GM18873 (cell line): ENCODE data around the gene TNFRSF8.

ENCODE experiments used
- ATAC-seq: cut with Tn5 transposase; IDR thresholded peaks from one replicate; pipeline ENCODE4 v1.9.1; 2021; ENCODE audit warnings: mild to moderate bottlenecking, moderate library complexity, moderate number of reproducible peaks; ENCODE audit not compliant: unreplicated experiment, low FRiP score

Gene TNFRSF8

GRCh38 chr1:12152113-12152891 is 89.2 kb downstream of the TNFRSF8 start:
- peak; percentile 61 for ATAC-seq

- no peak for ATAC-seq
These were observed 90.2 kb downstream of the TNFRSF8 start for GRCh38 chr1:12153181-12153785.

DNA sequence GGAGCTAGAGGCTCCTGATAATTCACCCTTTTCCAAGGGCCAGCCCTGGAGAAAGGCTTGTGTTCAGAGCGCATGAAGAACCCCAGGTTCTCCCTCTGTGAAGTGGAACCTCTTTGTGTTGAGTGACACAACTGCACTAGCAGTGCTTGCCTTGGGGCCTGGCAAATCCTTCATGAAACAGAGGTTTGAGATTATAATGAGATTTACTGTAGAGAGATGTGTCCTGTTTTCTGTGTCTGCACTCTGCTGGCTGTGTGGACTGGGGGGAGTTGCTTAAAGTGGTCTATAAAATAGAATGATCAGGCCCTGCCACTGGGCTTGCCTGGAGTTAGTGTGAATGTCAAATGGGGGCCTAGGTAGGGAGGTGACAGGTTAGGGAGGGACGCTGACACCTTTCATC is 92.2 kb downstream of the TNFRSF8 start:
- ATAC-seq: no peak

GRCh38 chr1:12157366-12158231 is 94.5 kb downstream of the TNFRSF8 start:
- ATAC-seq: no peak

- no peak for ATAC-seq
These were observed 95.4 kb downstream of the TNFRSF8 start for GRCh38 chr1:12158357-12159092.

GRCh38 chr1:12159816-12160215 is 96.7 kb downstream of the TNFRSF8 start:
- ATAC-seq: no peak

DNA sequence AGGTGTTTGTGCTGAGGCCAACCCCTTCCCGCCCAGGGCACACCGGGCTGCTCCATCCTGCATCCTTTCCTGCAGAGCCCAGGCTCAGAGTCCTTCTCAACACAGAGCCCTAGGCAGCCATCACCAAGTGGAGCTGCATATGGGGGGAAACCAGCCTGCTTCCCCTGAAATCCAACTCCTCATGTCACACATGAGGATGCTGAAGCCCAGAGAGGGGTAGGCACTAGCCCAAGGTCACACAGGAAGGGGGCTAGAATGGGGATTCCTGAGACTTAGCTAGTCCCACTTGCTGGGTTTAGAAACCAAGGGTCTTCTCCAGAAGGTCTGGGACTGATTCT is 98.2 kb downstream of the TNFRSF8 start:
- ATAC-seq: no peak

GRCh38 chr1:12161662-12162458 is 98.8 kb downstream of the TNFRSF8 start:
- ATAC-seq: peak; percentile 78

DNA sequence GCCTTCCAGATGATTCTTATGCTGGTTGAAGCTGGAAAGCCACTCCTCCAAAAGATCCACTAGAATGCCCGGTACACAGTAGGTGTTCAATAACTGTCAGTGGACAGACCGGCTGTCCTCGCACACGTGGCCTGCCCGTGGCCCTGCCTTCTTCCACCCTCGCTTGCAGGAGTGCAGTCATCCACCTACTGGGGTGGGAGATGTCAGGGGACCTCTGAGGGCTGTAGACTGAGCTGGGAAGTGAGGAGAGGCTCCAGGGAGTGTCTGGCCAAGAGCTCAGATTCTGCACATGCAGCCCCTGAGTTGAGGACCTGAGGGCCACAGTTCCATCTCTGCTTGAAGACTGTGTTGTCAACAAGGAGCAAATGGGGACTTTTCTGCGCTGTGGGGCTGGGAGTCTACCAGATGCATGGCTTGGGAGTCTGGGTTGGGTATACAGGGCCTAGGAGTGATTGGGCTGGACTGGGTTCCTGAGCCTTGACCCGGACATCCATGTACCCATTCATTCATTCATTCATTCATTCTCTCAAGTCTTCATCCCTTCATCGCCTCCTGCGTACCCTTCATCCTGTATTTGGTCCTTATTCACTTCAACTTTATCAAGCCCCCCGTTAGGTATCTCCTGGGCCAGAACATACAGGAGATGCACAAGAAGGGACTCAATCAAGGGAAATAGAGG is 99.5 kb downstream of the TNFRSF8 start:
- ATAC-seq: no peak

DNA sequence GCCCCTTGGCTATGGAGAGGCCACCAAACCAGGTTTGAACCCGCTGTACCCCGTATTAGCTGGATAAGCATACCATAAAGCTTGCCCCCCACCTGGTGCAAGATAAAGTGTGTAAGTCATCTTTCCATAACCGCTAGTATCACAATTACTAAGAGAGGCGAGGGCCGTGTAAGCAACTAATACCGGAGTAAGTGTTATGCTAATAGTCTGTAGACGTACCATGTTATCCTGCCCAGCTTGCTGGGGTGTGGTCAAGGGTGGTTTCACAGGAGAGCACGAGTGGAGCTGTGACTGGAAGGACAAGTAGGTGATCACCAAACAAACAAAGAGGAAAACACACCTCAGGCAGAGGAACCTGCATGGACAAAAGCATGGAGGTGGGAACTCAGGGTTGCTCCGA is 100.1 kb downstream of the TNFRSF8 start:
- ATAC-seq: no peak

- no peak for ATAC-seq
These were observed 101.1 kb downstream of the TNFRSF8 start for GRCh38 chr1:12164210-12164609.

DNA sequence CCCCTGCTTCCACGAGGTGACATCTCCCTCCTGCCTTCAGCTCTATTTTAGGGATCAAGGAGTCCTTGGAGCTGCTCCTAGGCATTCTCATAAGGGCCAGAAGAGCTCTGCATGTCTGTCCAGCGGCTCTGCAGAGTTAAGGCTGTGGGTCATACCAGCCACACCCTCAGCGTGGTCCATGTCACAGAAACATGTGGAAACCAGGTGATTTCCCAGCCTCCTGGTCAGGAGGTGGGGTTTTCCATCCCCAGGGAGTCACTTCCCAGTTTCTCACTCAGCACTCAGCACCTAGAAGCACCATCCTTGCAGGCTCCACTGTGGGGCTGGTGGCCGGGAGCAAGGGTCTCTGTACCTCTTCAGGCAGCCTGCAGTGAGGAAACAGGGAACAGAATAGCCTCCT is 102.2 kb downstream of the TNFRSF8 start:
- no peak for ATAC-seq

DNA sequence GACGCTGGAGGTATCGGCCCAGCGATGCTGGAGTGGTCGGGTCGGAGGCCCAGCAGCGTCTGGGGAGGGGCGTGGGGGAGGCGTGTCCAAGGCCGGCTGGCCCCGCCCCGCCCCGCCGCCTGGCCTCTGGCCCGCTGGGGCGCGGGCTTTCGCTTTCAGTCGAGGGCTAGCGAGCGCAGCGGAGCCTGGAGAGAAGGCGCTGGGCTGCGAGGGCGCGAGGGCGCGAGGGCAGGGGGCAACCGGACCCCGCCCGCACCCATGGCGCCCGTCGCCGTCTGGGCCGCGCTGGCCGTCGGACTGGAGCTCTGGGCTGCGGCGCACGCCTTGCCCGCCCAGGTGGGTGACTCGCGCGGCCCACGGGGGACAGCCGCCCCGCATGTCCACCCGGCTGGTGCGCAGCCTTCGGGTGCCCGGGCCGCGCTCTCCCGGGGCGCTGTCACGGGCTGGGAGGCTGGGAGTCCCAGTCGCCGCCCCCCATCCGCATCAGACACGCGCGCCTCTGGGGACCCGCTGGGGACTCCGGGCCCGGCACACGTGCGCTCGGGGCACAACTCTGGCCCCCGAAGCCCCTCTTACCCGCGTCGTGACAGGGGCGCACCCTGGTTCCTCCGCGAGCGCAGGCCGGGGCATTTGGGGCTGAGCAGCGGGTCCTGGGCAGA is 103.9 kb downstream of the TNFRSF8 start, which contains the start of gene TNFRSF1B:
Gene TNFRSF1B (plus strand): TSS at position 158 of the 659 bp plus-strand sequence. CDS start 101 bp downstream, at position 259.
- no peak for ATAC-seq

- no peak for ATAC-seq
These were observed 104.7 kb downstream of the TNFRSF8 start for GRCh38 chr1:12167493-12168429.

- ATAC-seq: no peak
These were observed 105.5 kb downstream of the TNFRSF8 start for GRCh38 chr1:12168451-12169160.

DNA sequence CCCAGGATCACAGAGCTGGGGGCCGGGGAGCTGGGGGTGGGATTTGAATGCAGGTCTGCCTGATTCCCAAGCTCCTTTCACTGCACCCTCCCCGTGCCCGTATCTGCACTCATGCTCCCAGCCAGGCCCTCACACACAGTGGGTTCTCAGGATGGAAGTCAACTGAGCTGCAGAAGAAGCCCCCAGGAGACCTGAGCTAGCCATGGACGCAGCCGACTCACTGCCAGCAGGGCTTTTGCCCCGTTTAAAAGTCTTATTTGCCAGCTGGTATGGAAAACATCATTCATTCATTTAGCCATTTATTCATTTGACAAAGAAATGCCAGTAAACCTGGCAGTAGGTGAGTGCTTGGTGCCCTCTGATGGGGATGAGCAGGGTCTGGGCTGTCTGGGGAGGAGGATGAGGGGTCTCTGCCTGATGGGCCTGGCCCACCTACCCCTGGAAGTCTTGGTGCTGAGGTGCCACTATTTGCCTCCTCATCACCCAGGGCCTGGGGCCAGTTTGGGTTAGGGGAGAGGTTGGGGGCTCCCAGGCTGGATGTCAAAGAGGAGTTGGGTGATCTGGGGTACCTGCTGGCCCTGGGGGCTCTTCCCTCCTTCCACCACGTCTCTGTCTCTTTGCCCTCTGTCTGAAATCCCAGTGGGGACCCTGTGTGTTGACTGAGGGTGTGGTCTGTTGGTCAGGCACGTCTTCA is 106.5 kb downstream of the TNFRSF8 start:
- no peak for ATAC-seq
